Prostate gland (tissue), 2 donors: ENCODE results near the gene GSTA4.

ENCODE experiments used
- POLR2A ChIP-seq: fragments of 450-650 bp; IDR thresholded peaks from one replicate; pipeline ENCODE4 v1.6.1; 2016; ENCODE audit warnings: antibody characterized with exemption, mild to moderate bottlenecking
- POLR2AphosphoS5 ChIP-seq: sonication (generic); formaldehyde crosslinking; IDR thresholded peaks from one replicate; pipeline ENCODE4 v1.6.1; 2017; ENCODE audit warnings: antibody characterized with exemption
- TF ChIP-seq, protein P1 (sequence below), 4 experiments: fragments of 200-600 bp in 2 of 4; fragments of 450-650 bp in 2 of 4; sonication (generic) in 2 of 4; IDR thresholded peaks; 1 replicate in 3 of 4; 2 replicates in 1 of 4; pipeline ENCODE4 v1.5.1; 2016 to 2019; ENCODE audit warnings: antibody characterized with exemption in 4 of 4, mild to moderate bottlenecking in 2 of 4, moderate library complexity in 2 of 4

GRCh38 chr6:52998603-52999002, 3.5 kb upstream of the GSTA4 start:
- TF ChIP-seq POLR2A (no peak), POLR2AphosphoS5 (no peak)
- TF ChIP-seq, protein P1, sequence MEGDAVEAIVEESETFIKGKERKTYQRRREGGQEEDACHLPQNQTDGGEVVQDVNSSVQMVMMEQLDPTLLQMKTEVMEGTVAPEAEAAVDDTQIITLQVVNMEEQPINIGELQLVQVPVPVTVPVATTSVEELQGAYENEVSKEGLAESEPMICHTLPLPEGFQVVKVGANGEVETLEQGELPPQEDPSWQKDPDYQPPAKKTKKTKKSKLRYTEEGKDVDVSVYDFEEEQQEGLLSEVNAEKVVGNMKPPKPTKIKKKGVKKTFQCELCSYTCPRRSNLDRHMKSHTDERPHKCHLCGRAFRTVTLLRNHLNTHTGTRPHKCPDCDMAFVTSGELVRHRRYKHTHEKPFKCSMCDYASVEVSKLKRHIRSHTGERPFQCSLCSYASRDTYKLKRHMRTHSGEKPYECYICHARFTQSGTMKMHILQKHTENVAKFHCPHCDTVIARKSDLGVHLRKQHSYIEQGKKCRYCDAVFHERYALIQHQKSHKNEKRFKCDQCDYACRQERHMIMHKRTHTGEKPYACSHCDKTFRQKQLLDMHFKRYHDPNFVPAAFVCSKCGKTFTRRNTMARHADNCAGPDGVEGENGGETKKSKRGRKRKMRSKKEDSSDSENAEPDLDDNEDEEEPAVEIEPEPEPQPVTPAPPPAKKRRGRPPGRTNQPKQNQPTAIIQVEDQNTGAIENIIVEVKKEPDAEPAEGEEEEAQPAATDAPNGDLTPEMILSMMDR (IDR thresholded peaks at IDR 0.05) = no peak
